GM12891 (cell line): ENCODE data around the gene NECAB3.

Experiments used
- DNase-seq: peaks from one replicate; pipeline ENCODE4 v3.0.0; 2011; ENCODE audit warnings: low spot score; ENCODE audit not compliant: insufficient read length
- FAIRE-seq: peaks from 2 replicates; lab custom pipeline; 2011; peaks lifted over from hg19 to GRCh38; lab: Jason Lieb, UNC
- PAX5 ChIP-seq: IDR thresholded peaks from 2 replicates; pipeline ENCODE4 v1.6.1; 2011; ENCODE audit warnings: low read length, moderate library complexity, mild to moderate bottlenecking; ENCODE audit not compliant: insufficient read depth, severe bottlenecking
- POLR2A ChIP-seq: IDR thresholded peaks from 2 replicates; pipeline ENCODE4 v1.6.1; 2011; ENCODE audit warnings: low read depth, low read length, control low read depth
- POLR2AphosphoS5 ChIP-seq: IDR thresholded peaks from 2 replicates; pipeline ENCODE4 v1.6.1; 2011; ENCODE audit warnings: low read depth, low read length, control low read depth
- POU2F2 ChIP-seq: IDR thresholded peaks from 2 replicates; pipeline ENCODE4 v1.6.1; 2011; ENCODE audit warnings: low read depth, mild to moderate bottlenecking, control low read depth, low read length, moderate library complexity
- SPI1 ChIP-seq: IDR thresholded peaks from 2 replicates; pipeline ENCODE4 v1.6.1; 2011; ENCODE audit warnings: low read depth, low read length, control low read depth
- TAF1 ChIP-seq: IDR thresholded peaks from 2 replicates; pipeline ENCODE4 v1.6.1; 2011; ENCODE audit warnings: low read depth, low read length, control low read depth

NECAB3 gene

GRCh38 chr20:33666293-33667244, 7.7 kb downstream of the NECAB3 start, which contains the start of gene ACTL10:
ACTL10 (plus strand) TSS chr20:33666943; CDS start chr20:33667498, 555 bp downstream.
- peak; percentile 52; the same call in 1 of the 2 replicates for TF ChIP-seq POLR2A
- TF ChIP-seq PAX5, result no peak
- TF ChIP-seq TAF1, result peak; percentile 57; the same call in 1 of the 2 replicates
- no peak; the same call in 1 of the 2 replicates for TF ChIP-seq POU2F2
- TF ChIP-seq SPI1, result no peak
- peak; percentile 47; the same call in 1 of the 2 replicates for TF ChIP-seq POLR2AphosphoS5
- peak; percentile 84 for FAIRE-seq
- peak; percentile 96 for DNase-seq

DNA sequence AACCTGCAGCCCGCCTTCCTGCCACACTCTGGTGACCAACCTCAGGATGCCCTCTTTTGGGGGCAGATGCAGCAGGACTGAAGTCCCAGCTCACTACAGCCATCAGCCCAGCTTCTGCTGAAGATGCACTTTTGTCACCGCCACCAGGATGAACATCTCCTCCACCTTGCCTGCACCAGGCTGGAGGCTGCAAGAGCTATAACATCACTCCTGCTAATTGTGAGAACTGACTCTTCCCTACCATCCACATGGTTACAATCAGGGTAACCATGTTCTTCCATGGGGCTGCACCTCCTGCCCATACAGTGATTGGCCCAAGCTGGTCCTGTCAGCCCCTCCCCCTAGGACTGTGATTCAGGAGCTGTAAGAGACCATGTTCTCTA, 9.5 kb downstream of the NECAB3 start:
- no peak for FAIRE-seq
- no peak for TF ChIP-seq POLR2AphosphoS5
- no peak for TF ChIP-seq PAX5
- no peak for TF ChIP-seq POLR2A
- TF ChIP-seq SPI1, result no peak
- no peak for TF ChIP-seq POU2F2
- TF ChIP-seq TAF1, result no peak
- DNase-seq, result no peak

DNA sequence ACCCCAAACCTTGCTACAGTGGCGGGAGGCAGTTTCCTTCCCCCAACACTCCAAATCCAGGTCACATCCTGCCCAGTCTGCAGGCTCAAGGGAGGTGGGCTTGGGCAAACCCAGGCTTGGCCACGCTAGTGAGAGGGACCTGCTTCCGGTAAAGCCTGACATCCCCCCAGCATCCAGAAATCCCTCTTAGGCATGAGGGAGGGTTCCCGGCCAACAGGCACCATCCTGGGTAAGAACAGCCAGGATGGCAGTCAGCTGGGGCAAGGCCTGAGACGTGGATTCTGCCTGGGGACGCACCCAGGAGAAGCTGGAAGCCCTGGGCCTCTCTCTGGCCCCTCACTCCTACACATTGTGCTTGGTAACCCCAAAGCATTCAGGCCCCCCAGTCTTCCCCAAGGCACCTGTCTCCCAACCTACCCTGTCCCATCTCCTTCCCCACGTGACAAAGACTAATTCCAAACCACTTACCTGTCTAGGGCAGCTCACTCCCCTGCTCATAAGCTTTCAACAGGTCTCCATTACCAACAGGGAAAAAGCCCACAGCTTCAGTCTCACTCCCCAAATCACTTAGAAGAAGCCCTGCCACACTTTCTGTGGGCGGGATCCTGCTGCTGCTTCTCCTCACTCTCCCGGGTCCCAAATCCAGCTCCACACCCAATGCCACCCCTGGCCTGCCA, 10.0 kb downstream of the NECAB3 start:
- no peak for TF ChIP-seq POU2F2
- no peak for TF ChIP-seq SPI1
- TF ChIP-seq POLR2A, result no peak
- no peak for TF ChIP-seq PAX5
- no peak for TF ChIP-seq POLR2AphosphoS5
- TF ChIP-seq TAF1, result no peak
- DNase-seq (peak; percentile 23), FAIRE-seq (no peak)

DNA sequence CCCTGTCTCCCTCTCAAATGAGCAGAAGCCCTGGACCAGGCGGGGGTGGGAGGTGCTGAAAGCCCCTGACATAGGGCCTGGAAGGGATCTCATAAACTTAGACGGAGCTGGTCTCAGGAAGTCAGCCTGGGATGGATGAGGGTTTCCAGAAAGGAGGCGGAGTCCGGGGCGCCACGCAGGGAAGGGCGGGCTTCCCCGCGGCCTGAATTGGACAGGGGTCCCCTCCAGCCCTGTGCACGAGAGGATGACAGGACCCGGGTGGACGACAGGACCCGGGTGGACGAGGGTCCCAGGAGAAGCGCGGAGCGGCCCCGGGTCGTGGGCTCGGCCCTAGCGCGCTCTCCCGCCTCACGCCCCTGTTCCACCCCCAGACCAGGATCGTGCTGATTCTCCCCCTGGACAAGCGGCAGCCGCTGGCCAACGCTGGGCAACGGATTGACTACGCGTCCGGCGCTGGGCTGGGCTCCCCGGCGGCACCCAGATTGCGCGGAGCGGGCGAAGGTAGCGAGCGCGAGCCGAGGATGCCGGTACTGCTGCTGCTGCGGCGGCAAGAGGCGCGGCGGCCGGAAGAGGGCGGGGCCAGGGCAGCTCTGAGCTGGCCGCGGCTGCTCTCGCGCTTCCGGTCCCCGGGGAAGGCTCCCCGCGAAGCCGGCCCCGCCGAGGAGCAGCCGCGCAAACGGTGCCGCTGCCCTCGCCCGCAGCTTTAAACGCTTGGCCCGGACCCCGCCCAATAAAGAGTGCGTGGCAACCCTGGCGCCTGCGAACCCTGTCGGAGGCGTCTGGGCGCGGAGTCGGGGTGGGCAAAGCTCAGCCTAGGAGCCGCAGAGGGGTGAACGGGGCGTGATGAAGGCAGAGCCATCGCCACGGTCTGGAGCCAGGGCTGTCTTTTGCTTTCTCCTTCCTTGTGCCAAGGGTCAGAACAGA, 10.8 kb downstream of the NECAB3 start:
- DNase-seq (peak; percentile 91), FAIRE-seq (peak; percentile 87)
- TF ChIP-seq TAF1 (peak; percentile 73), POLR2A (peak; percentile 67), PAX5 (no peak)

DNA sequence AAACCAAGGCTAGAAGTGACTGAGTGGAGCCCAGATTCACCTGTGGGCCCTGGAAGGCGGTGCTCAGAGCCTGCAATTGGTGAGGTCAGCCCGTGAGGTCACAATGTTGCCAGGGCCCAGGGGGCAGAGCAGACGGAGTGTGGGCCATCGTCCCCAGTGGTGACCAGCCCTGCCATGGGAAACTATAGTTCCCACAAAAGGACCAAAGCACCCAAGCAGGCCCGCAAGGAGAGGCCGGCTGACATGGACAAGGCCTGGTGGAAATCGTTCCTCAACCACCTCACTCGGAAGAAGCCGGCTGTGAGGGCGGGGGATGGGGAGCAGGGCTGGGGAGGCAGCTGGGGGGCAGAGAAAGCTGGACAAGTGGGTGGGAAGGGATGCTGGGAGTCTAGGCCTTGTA, 12.1 kb downstream of the NECAB3 start, which contains the start of gene C20orf144:
C20orf144 (plus strand) TSS at position 156 of the 400 bp plus-strand sequence; CDS start at position 175, 19 bp downstream.
- FAIRE-seq (no peak), DNase-seq (peak; percentile 8)
- TF ChIP-seq TAF1 (no peak), POLR2A (no peak), POLR2AphosphoS5 (no peak), SPI1 (no peak), POU2F2 (no peak), PAX5 (no peak)

- TF ChIP-seq SPI1, result no peak
- TF ChIP-seq POLR2A, result no peak
- no peak for TF ChIP-seq TAF1
- no peak for TF ChIP-seq POLR2AphosphoS5
- no peak for TF ChIP-seq PAX5
- TF ChIP-seq POU2F2, result no peak
- FAIRE-seq, result no peak
Observed at GRCh38 chr20:33660685-33661058, 13.6 kb downstream of the NECAB3 start.

GRCh38 chr20:33660035-33660684, 14.1 kb downstream of the NECAB3 start:
- no peak for FAIRE-seq

More at GRCh38 chr20:33660685-33661058, 13.6 kb downstream of the NECAB3 start:
- DNase-seq, result no peak

More at GRCh38 chr20:33660035-33660684, 14.1 kb downstream of the NECAB3 start:
- TF ChIP-seq TAF1 (no peak), POLR2AphosphoS5 (no peak), SPI1 (no peak), POLR2A (no peak), PAX5 (no peak), POU2F2 (no peak)
- no peak for DNase-seq
